Lung microvascular endothelial cell (primary cell): ENCODE measurements around the gene ZNF281. TPM values are rescaled to one million over a fixed set of nuclear protein-coding genes. Genes with fewer than 3 reads are reported as not detected.
A peak's percentile ranks its signal among the peaks of the same experiment; 100 is the strongest.

ENCODE experiments used
- DNase-seq, 2 donors: peaks; one replicate each; pipeline versions ENCODE4 v3.0.0 to v3.0.0-alpha.2; 2010; ENCODE audit warnings: low read depth in 2 of 2
- total RNA-seq: library from RNA; depleted of rRNA; stranded (reverse); fragments of >200 nt; gene quantifications from 2 replicates; pipeline ENCODE4 v1.2.1, GENCODE V29; 2014

Gene ZNF281
- total RNA-seq, 1 donor from 2014 or later, result 18.8 TPM

- DNase-seq, result no peak
Observed at GRCh38 chr1:200392625-200393185, 17.1 kb downstream of the ZNF281 start.

GRCh38 chr1:200391747-200392146 is 18.1 kb downstream of the ZNF281 start:
- no peak for DNase-seq

GRCh38 chr1:200388791-200389190 is 21.0 kb downstream of the ZNF281 start:
- no peak for DNase-seq

GRCh38 chr1:200386416-200386815 is 23.4 kb downstream of the ZNF281 start:
- no peak for DNase-seq

- no peak for DNase-seq
Observed at GRCh38 chr1:200384818-200385390, 24.9 kb downstream of the ZNF281 start.

- no peak for DNase-seq
Observed at GRCh38 chr1:200381256-200381984, 28.4 kb downstream of the ZNF281 start.

GRCh38 chr1:200380589-200381021 is 29.2 kb downstream of the ZNF281 start:
- DNase-seq, result no peak

GRCh38 chr1:200379940-200380588 is 29.8 kb downstream of the ZNF281 start:
- DNase-seq, result no peak

- peak; percentile 56 to 66 for DNase-seq
Observed at GRCh38 chr1:200379432-200379757, 30.4 kb downstream of the ZNF281 start.

GRCh38 chr1:200378096-200378495 is 31.7 kb downstream of the ZNF281 start:
- DNase-seq, result no peak

- DNase-seq, result no peak
Observed at GRCh38 chr1:200376528-200376927, 33.3 kb downstream of the ZNF281 start.

GRCh38 chr1:200374569-200375295 is 35.1 kb downstream of the ZNF281 start:
- DNase-seq, result no peak

- DNase-seq, result no peak
Observed at GRCh38 chr1:200373811-200374231, 36.0 kb downstream of the ZNF281 start.

GRCh38 chr1:200372885-200373181 is 37.0 kb downstream of the ZNF281 start:
- DNase-seq, result no peak

- peak in 1 of 2 donors; percentile 57 for DNase-seq
Observed at GRCh38 chr1:200372095-200372884, 37.5 kb downstream of the ZNF281 start.

GRCh38 chr1:200369706-200370105 is 40.1 kb downstream of the ZNF281 start:
- no peak for DNase-seq

GRCh38 chr1:200369131-200369530 is 40.7 kb downstream of the ZNF281 start:
- no peak for DNase-seq

GRCh38 chr1:200368556-200368955 is 41.3 kb downstream of the ZNF281 start:
- no peak for DNase-seq

GRCh38 chr1:200367841-200368534 is 41.8 kb downstream of the ZNF281 start:
- DNase-seq, result peak in 1 of 2 donors; percentile 61

- DNase-seq, result no peak
Observed at GRCh38 chr1:200366577-200367253, 43.1 kb downstream of the ZNF281 start.
